ENCODE data around the gene ZMYM1.
"Not testable (repeated sequence)": the region's sequence is repeated elsewhere in the genome, so short reads cannot be mapped to it uniquely, and the experiment has no call there.

ZMYM1 gene

GRCh38 chr1:35145892-35146549, 66.8 kb downstream of the ZMYM1 start:
- DNase-seq; in situ Hi-C loops (cut with MboI; ENCODE audit: low pct_unique_long_range_greater_than_20kb, low sequenced_read_pairs): not testable (repeated sequence)

- DNase-seq, result no peak
- in situ Hi-C loops (cut with MboI; ENCODE audit: low pct_unique_long_range_greater_than_20kb, low sequenced_read_pairs), result no loop called here
Observed at GRCh38 chr1:35151220-35151619, 72.0 kb downstream of the ZMYM1 start.

DNA sequence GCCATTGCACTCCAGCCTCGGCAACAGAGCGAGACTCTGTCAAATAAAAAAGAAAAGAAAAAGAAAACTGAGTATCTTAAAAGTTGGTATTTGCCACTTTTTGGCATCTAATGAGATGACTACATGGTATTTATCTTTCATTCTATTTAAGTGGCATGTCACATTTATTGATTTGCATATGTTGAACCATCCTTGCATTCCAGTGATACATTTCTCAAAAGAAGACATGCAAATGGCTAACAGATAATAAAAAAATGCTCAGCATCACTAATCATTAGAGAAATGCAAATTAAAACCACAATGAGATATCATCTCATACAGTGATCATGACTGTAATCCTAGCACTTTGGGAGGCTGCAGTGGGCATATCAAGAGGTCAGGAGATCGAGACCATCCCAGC, 85.7 kb downstream of the ZMYM1 start:
- in situ Hi-C loops (cut with MboI; ENCODE audit: low pct_unique_long_range_greater_than_20kb, low sequenced_read_pairs), result no loop called here
- no peak for DNase-seq

Data from KBM-7 (cell line).